Fibroblast of villous mesenchyme (primary cell): ENCODE data around the gene SSBP1. TPM values are rescaled to one million over a fixed set of nuclear protein-coding genes. Genes with fewer than 3 reads are reported as not detected.
"Not testable (repeated sequence)": the region's sequence is repeated elsewhere in the genome, so short reads cannot be mapped to it uniquely, and the experiment has no call there.

Source experiments
- DNase-seq: peaks from one replicate; pipeline ENCODE4 v3.0.0-alpha.2; 2010; ENCODE audit warnings: low read depth
- H3K4me3 ChIP-seq: 2 replicates; pipeline ENCODE4 v1.5.1; 2011; ENCODE audit warnings: low read depth, mild to moderate bottlenecking, low read length
- CTCF ChIP-seq: IDR thresholded peaks from 2 replicates; pipeline ENCODE4 v1.5.1; 2012; ENCODE audit warnings: low read depth, mild to moderate bottlenecking, low read length; ENCODE audit not compliant: insufficient read depth
- total RNA-seq: library from RNA; depleted of rRNA; stranded (reverse); fragments of >200 nt; gene quantifications from 2 replicates; pipeline ENCODE4 v1.2.3, GENCODE V29; 2012

Gene SSBP1
- total RNA-seq, 1 donor, result 105 TPM

GRCh38 chr7:141738592-141739013, 445 bp downstream of the SSBP1 start:
- no peak for TF ChIP-seq CTCF
- no peak for DNase-seq
- peak overlapping the region; percentile 74 for H3K4me3 ChIP-seq

GRCh38 chr7:141739250-141739649, 1.1 kb downstream of the SSBP1 start:
- peak overlapping the region; percentile 74 for H3K4me3 ChIP-seq
- no peak for TF ChIP-seq CTCF
- no peak for DNase-seq

GRCh38 chr7:141742229-141742628, 4.1 kb downstream of the SSBP1 start:
- no peak for TF ChIP-seq CTCF
- no peak for DNase-seq
- no peak overlapping the region for H3K4me3 ChIP-seq

- no peak overlapping the region for H3K4me3 ChIP-seq
- no peak for TF ChIP-seq CTCF
- no peak for DNase-seq
Observed at GRCh38 chr7:141744131-141744530, 6.0 kb downstream of the SSBP1 start.

GRCh38 chr7:141748396-141748795, 10.2 kb downstream of the SSBP1 start:
- H3K4me3 ChIP-seq, result no peak overlapping the region
- no peak for TF ChIP-seq CTCF
- DNase-seq, result no peak

- not testable (repeated sequence) for H3K4me3 ChIP-seq
- peak; percentile 13 for DNase-seq
Observed at GRCh38 chr7:141751904-141752303, 13.7 kb downstream of the SSBP1 start.

GRCh38 chr7:141752634-141753033, 14.5 kb downstream of the SSBP1 start:
- no peak for DNase-seq
- H3K4me3 ChIP-seq, result no peak overlapping the region
- peak; percentile 19 for TF ChIP-seq CTCF
